ENCODE data around the gene IPP.
"Not testable (repeated sequence)": the region's sequence is repeated elsewhere in the genome, so short reads cannot be mapped to it uniquely, and the experiment has no call there.

Gene IPP

DNA sequence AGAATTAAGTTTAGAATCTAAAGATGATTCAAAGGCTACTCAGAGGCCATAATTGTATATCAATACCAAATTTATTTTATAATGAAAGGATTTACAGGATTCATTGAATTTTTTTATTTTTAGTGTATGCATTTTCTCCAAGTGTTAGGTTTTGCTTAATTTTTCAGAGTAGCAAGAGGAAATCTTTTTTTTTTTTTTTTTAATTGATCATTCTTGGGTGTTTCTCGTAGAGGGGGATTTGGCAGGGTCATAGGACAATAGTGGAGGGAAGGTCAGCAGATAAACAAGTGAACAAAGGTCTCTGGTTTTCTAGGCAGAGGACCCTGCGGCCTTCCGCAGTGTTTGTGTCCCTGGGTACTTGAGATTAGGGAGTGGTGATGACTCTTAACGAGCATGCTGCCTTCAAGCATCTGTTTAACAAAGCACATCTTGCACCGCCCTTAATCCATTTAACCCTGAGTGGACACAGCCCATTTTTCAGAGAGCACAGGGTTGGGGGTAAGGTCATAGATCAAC, 10.8 kb downstream of the IPP start:
- DNase-seq (ENCODE audit: low read depth), result not testable (repeated sequence)

DNA sequence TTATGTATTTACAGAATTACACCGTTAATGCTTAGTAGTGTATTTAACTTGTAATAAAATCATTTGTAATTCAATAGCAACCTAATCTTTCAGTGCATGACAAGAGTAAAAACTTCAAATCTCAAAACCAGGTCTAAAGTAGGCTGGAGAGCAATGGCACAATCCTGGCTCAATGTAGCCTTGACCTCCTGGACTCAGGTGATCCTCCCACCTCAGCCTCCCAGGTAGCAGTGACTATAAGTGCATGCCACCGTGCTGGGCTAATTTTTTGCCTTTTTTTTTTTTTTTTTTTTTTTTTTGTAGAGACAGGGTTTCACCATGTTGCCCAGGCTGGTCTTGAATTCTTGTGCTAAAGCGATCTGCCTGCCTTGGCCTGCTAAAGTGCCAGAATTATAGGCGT, 11.3 kb downstream of the IPP start:
- DNase-seq (ENCODE audit: low read depth), result no peak

DNA sequence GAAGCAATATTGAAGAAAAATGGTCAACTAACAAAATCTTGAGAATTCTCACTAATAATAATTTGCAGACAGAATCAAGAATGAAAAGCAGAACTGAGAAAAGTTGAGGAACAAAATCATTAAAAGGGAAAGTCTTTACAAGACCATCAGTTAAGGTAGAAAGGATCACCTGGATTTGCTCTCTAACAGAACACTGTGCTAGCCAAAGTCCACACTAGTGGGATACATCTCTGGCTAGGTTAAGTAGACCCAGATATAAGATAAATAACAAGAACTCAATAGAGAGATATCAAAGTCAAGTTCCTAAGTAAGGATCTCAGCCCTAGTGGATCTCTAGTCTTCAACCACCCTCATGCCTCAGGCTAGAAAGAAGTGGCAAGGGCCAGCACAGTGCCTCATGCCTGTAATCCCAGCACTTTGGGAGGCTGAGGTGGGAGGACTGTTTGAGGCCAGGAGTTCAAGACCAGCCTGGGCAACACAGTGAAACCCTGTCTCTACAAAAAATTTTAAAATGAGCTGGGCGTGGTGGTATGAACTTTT, 19.6 kb downstream of the IPP start:
- DNase-seq (ENCODE audit: low read depth), result no peak

DNA sequence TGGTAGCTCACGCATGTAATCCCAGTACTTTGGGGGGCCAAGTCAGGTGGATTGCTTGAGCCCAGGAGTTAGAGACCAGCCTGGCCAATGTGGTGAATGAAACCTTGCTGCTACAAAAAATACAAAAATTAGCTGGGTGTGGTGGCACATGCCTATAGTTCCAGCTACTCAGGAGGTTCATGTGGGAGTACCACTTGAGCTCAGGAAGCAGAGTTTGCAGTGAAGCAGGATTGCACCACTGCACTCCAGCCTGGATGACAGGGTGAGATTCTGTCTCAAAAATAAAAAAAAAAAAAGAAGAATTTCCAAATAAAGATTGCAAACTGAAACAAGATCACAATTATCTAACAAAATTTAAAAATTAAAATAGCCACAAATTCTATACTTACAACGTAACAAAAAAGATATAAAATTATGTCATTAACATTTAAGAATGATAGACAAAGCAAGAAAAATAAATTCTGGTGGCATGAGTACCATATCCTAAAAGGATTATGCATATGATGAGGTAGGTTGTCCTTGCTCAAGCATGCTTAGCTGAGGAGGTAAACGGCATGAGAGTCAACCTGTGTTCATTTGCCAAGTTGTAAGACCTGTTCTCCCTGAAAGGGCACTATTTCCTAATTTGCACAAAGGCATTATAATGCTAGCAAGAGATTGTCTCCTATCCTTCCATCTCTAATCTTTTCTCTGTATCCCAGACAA, 20.2 kb downstream of the IPP start:
- DNase-seq (ENCODE audit: low read depth), result no peak

DNA sequence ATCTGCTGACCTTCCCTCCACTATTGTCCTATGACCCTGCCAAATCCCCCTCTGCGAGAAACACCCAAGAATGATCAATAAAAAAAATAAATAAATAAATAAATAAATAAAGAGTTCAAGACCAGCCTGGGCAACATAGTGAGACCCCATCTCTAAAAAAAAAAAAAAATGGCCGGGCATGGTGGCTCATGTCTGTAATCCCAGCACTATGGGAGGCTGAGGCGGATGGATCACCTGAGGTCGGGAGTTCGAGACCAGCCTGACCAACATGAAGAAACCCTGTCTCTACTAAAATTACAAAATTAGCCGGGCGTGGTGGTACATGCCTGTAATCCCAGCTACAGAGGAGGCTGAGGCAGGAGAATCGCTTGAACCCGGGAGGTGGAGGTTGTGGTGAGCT, 24.4 kb downstream of the IPP start:
- DNase-seq (ENCODE audit: low read depth), result not testable (repeated sequence)

DNA sequence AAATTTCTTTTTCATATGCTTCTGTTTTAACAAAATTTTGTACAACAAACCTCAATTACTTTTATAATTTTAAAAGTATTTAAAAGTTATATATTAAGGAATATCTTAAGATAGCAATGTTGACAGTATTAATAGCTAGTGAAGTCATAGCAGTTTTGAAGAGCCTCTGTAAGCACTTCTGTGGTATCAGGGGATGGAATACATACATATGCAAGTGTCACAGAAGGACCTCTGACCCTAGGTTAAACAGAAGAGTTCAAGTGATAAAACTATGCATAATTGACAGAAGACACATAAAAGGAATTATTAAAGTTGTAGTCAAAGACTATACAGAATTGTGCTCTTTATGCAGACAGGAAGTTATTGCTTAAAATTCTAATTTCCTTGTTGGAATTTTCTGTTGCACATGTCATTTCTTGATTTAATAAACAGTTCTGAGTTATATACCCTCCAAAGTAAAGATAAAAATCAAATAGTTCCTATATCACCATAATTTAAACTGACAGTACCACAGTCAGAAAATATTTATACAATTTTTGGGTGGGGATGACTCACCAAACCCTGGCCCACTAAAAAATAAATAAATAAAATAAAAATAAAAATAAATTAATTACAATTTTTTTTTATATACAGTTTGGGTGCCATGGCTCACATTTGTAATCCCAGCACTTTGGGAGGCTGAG, 27.1 kb downstream of the IPP start:
- no peak for DNase-seq (ENCODE audit: low read depth)

DNA sequence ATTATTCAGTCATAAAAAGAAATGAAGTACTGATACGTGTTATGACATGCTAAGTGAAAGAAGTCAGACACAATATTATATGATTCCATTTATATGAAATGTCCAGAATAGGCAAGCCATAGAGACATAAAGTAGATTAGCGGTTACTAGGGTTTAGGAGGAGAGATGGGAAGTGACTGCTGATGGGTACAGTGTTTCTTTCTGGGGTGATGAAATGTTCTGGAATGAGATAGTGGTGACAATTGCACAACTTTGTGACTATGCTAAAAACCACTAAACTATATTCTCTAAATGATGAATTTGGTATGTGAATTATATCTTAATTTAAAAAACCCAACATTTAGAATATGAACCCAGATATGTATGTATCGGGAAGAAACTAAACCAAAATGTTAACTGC, 27.6 kb downstream of the IPP start:
- DNase-seq (ENCODE audit: low read depth), result no peak

DNA sequence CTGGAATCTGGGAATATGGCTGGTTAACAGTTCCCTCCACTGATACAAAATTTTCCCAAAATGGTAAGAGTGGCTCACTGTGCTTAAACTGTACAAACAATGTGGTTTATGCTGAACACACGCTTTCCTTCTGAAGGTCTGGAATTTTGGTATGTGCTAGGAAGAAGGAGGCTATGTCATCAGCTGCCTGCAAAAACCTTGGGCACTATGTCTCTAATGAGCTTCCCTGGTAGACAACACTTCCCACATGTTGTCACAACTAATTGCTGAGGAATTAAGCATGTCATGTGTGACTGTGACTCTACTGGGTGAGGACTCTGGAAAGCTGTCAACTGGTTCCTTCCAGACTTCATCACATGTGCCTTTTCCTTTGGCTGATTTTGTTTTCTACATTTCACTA, 29.2 kb downstream of the IPP start:
- DNase-seq (ENCODE audit: low read depth), result no peak

DNA sequence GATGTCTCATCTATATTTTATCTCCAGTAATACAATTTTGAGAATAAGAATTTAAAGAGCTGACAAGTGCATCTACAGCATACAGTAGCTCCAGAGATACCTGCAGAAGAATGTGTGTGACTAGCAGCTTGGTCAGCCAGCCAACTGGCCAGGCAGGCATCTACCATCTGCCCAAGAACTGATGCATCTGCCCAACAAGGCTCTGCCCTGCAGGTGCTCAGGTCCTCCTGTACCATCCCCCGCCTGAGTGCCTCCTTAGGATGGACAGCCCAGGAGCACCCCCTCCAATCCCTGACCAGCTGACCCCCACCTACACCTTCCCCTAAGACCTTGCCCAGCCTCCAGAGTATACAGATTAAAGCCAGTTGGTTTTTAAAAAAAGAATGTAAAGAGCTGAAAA, 32.2 kb downstream of the IPP start:
- no peak for DNase-seq (ENCODE audit: low read depth)

DNA sequence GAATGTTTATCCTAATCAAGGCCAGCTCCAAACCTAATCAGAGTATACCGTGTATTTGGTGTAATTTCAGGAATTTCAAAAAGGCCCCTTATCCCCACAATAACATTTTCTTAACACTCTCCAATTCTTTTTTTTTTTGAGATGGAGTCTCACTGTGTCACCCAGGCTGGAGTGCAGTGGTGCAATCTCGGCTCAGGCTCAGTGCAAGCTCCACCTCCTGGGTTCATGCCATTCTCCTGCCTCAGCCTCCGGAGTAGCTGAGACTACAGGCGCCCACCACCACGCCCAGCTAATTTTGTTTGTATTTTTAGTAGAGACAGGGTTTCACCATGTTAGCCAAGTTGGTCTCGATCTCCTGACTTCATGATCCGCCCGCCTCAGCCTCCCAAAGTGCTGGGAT, 33.1 kb downstream of the IPP start:
- not testable (repeated sequence) for DNase-seq (ENCODE audit: low read depth)

DNA sequence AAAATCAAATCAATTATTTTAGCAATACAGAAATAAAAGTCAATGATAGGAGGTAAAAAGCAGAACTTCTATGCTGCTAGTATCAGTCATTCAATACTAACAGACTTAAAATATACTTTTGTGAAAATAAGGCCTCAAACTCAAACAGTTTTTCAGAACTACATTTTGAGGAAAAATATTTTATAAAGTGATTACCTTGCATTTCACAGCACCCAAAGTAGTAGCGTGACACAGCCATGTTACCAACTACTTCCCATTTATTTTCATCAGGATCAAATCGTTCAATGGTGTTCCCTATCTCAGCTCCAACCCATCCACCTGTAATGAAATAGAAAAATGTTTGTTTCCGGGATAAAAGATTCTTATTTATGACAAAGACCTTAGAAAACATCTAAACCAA, 33.8 kb downstream of the IPP start:
- DNase-seq (ENCODE audit: low read depth), result no peak

DNA sequence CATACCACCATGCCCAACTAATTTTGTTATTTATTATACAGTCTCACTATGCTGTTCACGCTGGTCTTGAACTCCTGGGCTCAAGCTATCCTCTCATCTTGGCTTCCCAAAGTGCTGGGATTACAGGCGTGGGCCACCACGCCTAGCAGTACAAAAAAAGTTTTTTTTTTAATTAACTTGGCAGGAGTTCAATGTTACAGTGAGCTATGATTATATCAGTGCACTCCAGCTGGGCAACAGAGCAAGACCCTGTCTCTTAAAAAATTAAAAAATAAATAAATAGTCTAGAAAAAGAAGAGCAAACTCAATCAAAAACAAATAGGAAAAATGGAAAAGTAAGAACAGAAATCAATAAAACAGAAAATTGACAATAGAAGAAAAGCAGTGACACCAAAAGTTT, 36.7 kb downstream of the IPP start:
- DNase-seq (ENCODE audit: low read depth), result no peak

DNA sequence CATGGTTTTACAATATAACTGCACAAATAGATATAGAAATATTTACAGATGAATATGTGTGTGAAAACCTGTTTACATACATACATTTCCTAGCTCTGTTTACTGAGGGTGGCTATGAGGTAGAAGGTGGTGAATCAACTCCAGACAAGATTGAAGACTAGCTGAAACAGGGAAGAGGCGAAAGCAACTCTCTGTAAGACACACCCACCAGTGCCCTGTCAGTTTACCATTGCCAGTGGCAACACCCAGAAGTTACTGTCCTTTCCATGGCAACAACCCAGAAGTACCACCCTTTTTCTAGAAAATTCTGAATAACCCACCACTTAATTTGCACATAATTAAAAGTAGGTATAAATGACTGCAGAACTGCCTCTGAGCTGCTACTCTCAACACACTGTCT, 45.8 kb downstream of the IPP start:
- DNase-seq (ENCODE audit: low read depth), result no peak

DNA sequence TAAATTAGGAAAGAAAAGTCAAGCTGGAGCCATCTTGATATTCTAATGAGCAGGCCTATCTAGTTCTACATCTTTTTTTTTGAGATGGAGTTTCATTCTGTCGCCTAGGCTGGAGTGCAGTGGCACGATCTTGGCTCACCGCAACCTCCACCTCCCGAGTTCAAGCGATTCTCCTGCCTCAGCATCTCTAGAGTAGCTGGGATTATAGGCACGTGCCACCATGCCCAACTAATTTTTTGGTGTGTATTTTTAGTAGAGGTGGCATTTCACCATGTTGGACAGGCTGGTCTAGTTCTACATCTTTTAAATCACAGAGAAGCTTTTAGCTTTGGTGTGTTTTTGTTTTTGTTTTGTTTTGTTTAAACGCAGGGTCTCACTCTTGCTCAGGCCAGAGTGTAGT, 55.6 kb downstream of the IPP start:
- no peak for DNase-seq (ENCODE audit: low read depth)

DNA sequence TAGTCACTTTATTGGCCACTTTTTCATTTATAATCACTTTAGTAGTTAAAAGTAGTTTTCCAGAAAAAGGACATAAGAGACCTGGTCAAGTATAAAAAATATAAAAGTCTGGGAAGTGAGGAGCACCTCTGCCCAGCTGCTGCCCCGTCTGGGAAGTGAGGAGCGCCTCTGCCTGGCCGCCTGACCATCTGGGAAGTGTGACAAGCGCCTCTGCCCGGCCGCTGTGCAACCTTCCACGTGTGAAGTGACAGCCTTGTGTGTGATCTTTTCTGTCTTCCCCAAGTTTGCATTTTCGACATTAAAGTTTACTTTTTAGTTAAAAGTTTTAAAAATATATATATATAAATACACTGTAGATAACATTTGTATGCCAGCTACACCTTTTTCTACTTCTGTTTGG, 56.6 kb downstream of the IPP start:
- DNase-seq (ENCODE audit: low read depth), result not testable (repeated sequence)

DNA sequence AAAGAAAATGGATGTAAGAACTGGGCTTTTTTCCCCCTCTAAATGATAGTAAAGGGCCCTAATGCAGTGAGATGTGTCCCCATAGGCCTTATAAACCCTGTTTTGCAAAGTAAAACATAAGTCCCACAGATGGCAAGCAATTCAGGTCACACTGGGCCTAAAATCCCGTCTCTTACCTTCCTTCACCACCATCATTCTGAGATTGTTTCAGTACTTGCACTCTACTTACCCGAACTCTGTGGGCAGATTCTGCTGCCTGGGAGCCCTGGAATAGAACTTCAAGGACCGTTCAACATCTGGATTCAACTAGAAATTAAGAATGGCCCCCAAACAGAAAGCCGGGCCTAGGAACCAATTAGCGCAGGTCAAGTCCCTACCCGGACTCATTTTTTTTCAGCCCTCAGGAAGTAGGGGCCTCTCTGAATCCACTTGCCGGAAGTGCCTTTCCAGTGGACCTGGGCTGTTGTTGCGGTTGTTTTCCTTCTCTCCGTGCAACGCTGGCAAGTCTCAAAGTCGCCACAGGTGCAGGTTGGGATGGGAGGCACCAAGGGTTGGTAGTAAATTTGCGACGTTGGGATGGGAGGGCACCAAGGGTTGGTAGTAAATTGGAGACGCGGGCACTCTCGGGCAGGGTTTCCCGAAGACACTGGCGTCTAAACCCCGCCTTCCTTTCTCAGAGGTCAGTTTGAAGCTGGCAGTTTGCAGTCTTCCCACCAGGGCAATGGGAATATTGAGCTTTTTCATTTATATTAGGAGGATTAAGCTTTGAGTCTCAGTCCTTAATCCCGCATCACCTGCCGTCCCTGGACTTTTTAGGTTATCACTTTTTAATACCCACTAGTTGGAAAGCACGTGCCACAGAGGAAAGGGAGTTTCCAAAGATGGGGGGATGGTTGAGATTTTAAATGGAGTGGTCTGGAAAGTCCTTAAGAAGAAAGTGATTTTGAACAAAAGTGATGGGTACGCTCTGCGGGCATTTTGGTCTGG, 62.4 kb downstream of the IPP start, which contains the start of gene TMEM69:
TSS of gene TMEM69 (plus strand) at position 428 of the 987 bp plus-strand sequence. CDS start 2,888 bp downstream, outside the sequence.
- DNase-seq (ENCODE audit: low read depth), result peak; percentile 58

DNA sequence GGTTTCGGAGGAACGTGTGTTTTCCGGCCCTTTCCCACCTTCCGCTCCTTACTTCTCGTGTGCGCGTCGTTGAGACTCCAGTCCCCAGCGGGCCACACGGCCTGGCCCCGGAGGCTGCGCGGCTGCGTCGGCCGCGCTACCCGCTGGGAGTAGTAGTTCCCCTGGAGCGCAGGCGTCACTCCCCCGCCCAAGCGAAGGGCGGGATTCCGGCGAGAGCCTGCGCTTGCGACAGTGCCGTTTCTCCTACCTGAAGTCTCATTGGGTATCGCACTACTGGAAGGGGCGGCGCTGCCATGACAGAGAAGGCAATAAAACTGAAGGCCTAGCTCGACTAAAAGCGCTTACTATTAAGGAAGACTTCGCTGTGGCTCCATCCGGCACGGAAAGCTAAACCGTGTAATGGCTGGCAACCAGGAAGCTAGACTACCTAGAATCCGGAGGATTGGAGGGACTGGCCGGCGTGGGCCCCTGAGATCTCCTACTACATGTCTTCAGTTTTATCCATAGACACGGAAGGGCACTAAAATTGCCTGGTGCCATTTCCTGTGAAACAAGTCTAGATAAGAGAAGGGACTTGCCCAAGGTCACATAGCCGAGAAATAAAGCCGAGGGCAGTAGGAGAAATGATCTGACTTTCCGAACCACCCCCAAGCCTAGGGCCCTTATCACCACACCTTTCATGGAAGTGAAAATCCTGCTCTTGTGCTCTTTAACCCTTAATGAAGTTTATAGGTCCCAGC, 63.3 kb downstream of the IPP start:
- peak; percentile 96 for DNase-seq (ENCODE audit: low read depth)

DNA sequence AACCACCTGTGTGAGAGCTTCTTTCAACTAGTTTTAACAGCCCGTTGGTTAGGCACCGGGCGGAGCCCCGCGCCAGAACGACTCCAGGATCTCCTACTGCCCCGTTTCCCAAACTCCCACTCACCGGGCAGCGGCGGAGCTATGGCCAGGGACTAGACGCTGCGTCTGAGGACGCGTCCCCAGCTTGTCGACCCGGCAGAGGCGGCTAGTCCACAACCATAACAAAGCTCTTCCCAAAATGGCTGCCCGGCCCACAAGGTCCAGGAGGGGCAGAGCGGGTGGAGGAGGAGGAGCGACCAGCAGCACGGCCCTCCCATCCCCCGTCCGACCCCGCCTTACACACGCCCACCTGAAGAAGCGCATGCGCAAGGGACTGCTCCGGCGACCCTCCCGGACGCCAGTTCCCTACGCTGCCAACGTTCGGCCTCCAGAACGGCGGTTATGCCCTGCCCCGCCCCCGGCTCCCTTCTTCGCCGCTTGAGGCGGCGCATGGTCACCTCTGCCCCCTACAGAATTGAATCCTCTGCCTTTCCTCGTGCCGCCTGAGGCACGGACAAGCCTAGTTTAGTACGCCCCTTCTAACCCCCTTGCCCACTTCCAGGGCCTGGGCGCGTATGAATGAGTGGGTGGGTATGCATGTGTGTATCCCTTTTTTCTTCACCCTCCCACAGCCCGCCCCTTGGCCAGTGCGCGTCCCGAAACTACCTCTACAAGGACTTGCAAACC, 64.0 kb downstream of the IPP start, which contains the start of gene GPBP1L1:
TSS of gene GPBP1L1 (minus strand) at position 246 of the 726 bp plus-strand sequence. CDS start 27,446 bp downstream, outside the sequence.
- peak; percentile 95 for DNase-seq (ENCODE audit: low read depth)

DNA sequence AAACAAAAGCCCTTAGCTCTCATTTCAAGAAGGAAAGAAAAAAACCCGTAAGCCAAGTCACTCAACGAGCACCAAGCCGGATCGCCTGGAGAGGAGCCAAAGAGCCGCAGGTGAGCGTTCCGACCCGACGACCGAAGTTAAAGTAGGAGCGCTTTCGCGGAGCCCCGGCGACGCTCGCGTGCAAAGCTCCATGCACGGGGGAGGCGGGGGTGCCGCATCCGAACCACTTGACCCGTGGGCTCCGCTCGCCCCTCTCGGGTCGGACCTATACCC, 64.5 kb downstream of the IPP start:
- peak; percentile 50 for DNase-seq (ENCODE audit: low read depth)

DNA sequence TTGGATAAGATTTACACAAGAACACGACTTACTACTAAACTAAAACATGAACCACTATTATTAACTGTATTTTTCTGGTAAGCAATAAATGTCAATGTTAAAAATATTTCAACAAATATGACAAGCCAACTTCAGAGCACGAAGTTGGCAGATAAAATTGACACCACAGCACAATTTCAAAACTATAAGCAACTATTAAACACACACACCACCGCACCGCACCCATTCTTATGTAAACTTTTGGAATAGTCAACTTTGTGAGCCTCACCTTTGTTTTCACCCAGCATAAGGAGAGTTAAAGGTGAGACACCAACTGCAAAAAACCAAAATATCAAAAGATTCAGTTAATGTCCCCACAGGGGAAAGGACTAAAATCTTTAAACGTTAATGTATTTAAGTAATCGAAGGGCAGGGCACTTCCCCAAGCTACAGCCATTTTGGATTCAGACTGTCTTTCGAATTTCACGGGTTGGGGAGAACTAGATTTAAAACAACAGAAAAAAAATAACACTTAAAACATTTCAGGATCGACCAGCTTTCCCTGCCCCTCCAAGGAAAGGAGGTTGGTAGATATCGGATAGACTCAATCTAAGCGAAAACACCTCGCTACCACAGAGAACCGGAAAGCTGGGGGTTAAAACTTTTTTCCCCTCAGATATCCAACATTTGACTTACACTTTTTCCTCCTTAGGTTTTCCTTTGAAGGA, 65.0 kb downstream of the IPP start:
- DNase-seq (ENCODE audit: low read depth), result no peak
